Upper lobe of right lung (tissue), 1 donor: Measurements from ENCODE around the gene AKAP10. TPM values are rescaled to one million over a fixed set of nuclear protein-coding genes. Genes with fewer than 3 reads are reported as not detected.
"Not testable (repeated sequence)": the region's sequence is repeated elsewhere in the genome, so short reads cannot be mapped to it uniquely, and the experiment has no call there.

Source experiments
- ATAC-seq: fragments of 200-7000 bp; cut with Tn5 transposase; one replicate; pipeline ENCODE4 v1.9.1; 2020; ENCODE audit warnings: mild to moderate bottlenecking, moderate library complexity
- DNase-seq: peaks from one replicate; pipeline ENCODE4 v3.0.0-alpha.2; 2020
- H3K27ac ChIP-seq: fragments of 200-600 bp; one replicate; pipeline ENCODE4 v1.8.0; 2022
- H3K27me3 ChIP-seq: fragments of 200-600 bp; one replicate; pipeline ENCODE4 v1.8.0; 2022; ENCODE audit warnings: mild to moderate bottlenecking
- H3K36me3 ChIP-seq: fragments of 200-600 bp; one replicate; pipeline ENCODE4 v1.8.0; 2022
- H3K4me1 ChIP-seq: fragments of 200-600 bp; one replicate; pipeline ENCODE4 v1.8.0; 2022
- H3K4me3 ChIP-seq: fragments of 200-600 bp; one replicate; pipeline ENCODE4 v1.8.0; 2022; ENCODE audit warnings: mild to moderate bottlenecking
- H3K9me3 ChIP-seq: fragments of 200-600 bp; one replicate; pipeline ENCODE4 v1.8.0; 2022
- intact Hi-C: fragments of 100-400 bp; cut with DNase I; formaldehyde crosslinking; loops from one replicate; pipeline ENCODE4 v1.11.0; 2022
- total RNA-seq: library from RNA; stranded (reverse); fragmentation: NEBNext Ultra II Directional; extraction: Animal tissue kit (Norgen Biotek cat#: 25700); gene quantifications from one replicate; pipeline ENCODE4 v1.2.1, GENCODE V29; 2021
- TF ChIP-seq, protein P1 (sequence below): fragments of 200-600 bp; IDR thresholded peaks from one replicate; pipeline ENCODE4 v1.8.0; 2022; ENCODE audit warnings: antibody characterized with exemption
- donor health status: DM: no; HTN: yes; CAD: no; lungs with severe emphysema.

Gene AKAP10
- total RNA-seq, 1 donor from 2014 or later = 42.3 TPM

DNA sequence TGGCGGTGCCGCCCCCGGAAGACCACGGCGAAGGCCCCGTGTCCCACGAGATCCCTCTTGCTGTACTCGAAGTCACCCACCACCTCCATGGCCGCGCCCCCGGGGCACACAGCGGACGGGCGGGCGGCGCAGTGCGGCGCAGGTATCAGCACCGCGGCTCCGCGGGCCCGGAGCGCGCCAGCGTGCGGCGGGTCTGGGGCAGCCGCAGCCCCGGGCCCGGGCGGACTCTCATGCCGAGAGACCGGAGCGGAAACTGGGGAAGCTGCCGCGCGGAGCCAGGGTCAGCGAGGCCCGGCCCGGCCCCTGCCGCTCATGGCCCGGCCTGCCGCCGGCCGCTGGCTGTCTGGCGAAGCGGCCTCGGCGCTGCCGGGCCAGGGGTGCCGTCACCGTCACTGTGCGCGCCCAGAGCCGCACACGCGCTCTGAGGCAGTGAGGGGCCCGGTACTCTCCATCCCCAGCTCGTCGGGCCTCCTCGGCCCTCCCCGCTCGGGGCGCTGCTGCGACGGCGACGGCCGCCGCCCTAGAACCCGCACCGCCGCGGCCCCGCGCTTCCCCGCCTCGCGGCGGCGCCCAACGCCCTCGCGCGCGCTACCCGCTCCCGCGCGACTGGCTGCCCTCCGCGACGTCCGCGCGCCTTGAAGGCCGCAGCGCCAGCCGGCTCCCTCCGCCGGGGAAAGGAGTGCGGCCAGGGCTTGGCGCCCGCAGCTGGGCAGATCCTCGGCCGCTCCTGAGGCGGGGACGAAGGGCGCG is 110.1 kb downstream of the AKAP10 start, which contains the start of gene ULK2:
TSS of gene ULK2 (minus strand) at position 608 of the 750 bp plus-strand sequence. CDS start at position 89, 519 bp downstream.
- no peaks in the 10 kb centered on the region for H3K27me3 ChIP-seq
- H3K4me1 ChIP-seq = peaks cover 3% of the 10 kb centered on the region
- H3K9me3 ChIP-seq = no peaks in the 10 kb centered on the region
- intact Hi-C loops = no loop called here
- peak; percentile 84 for DNase-seq
- peak within 1 kb of the TSS; percentile 83 for H3K4me3 ChIP-seq
- H3K27ac ChIP-seq = peak within 1 kb of the TSS; percentile 87
- no peaks in the 10 kb centered on the region for H3K36me3 ChIP-seq
- ATAC-seq = peak; percentile 92
- TF ChIP-seq, protein P1, sequence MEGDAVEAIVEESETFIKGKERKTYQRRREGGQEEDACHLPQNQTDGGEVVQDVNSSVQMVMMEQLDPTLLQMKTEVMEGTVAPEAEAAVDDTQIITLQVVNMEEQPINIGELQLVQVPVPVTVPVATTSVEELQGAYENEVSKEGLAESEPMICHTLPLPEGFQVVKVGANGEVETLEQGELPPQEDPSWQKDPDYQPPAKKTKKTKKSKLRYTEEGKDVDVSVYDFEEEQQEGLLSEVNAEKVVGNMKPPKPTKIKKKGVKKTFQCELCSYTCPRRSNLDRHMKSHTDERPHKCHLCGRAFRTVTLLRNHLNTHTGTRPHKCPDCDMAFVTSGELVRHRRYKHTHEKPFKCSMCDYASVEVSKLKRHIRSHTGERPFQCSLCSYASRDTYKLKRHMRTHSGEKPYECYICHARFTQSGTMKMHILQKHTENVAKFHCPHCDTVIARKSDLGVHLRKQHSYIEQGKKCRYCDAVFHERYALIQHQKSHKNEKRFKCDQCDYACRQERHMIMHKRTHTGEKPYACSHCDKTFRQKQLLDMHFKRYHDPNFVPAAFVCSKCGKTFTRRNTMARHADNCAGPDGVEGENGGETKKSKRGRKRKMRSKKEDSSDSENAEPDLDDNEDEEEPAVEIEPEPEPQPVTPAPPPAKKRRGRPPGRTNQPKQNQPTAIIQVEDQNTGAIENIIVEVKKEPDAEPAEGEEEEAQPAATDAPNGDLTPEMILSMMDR = no peak

DNA sequence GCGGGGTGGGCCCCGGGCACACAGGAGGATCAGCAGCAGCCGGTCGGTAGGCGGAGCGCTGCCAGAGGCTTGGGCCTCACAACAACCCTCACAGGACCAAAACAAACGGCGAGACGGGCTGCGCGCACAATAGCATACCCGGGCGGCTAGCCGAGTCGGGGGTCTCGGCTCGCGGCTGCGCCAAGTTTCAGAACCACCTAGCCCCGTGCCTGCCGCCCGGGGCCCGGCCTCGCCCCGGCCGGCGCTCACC is 110.6 kb downstream of the AKAP10 start:
- intact Hi-C loops = no loop called here
- TF ChIP-seq, protein P1 = peak; percentile 42

DNA sequence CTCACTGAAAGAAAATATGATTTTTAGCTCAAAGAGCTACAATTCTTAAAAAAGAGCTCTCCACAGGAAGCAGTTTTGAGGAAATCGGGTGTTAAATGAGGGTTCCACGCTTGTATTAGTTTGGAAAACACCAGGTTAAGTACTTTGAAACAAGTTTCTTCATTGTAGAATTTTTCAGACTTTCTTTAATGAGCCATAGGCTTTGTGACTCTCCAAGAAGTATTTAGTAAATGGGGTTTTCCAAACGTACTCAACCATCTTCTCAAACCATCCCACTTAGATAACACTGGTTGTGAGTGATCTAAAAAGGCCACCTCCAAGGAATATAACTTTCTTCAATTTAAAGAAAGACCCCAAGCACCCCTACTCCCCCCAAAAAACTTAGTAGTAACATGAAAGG is 112.6 kb downstream of the AKAP10 start:
- TF ChIP-seq, protein P1 = no peak
- intact Hi-C loops = no loop called here
- peaks cover 3% of the 10 kb centered on the region for H3K4me1 ChIP-seq
- no peak overlapping the region for H3K4me3 ChIP-seq
- no peaks in the 10 kb centered on the region for H3K27me3 ChIP-seq
- no peaks in the 10 kb centered on the region for H3K9me3 ChIP-seq
- H3K27ac ChIP-seq = no peak overlapping the region
- ATAC-seq (no peak), DNase-seq (no peak)
- peaks cover 14% of the 10 kb centered on the region for H3K36me3 ChIP-seq

More for the DNA sequence above, 110.6 kb downstream of the AKAP10 start:
- no peaks in the 10 kb centered on the region for H3K9me3 ChIP-seq
- H3K4me1 ChIP-seq = peaks cover 3% of the 10 kb centered on the region
- H3K27me3 ChIP-seq = no peaks in the 10 kb centered on the region
- ATAC-seq = peak; percentile 81
- H3K27ac ChIP-seq = peak overlapping the region; percentile 87
- H3K4me3 ChIP-seq = peak overlapping the region; percentile 83
- DNase-seq = peak; percentile 88
- H3K36me3 ChIP-seq = no peaks in the 10 kb centered on the region

DNA sequence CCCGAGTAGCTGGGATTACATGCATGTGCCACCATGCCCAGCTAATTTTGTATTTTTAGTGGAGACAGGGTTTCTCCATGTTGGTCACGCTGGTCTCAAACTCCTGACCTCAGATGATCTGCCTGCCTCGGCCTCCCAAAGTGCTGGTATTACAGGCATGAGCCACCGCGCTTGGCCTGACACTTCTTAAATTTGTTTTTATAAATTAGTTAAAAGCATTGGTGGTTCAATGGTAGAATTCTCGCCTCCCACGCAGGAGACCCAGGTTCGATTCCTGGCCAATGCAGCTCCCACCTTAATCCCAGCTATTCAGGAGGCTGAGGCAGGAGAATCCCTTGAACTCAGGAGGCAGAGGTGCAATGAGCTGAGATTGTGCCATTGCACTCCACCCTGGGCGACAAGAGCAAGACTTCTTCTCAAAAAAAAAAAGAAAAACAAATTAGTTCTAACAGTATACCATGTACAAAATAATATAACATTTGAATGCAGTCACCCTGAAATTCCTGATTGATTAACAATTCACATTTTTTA is 116.9 kb downstream of the AKAP10 start:
- H3K36me3 ChIP-seq = peaks cover 14% of the 10 kb centered on the region
- H3K27ac ChIP-seq, ATAC-seq, H3K4me1 ChIP-seq, H3K27me3 ChIP-seq, intact Hi-C loops, H3K9me3 ChIP-seq, H3K4me3 ChIP-seq: not testable (repeated sequence)
- peak; percentile 25 for DNase-seq

DNA sequence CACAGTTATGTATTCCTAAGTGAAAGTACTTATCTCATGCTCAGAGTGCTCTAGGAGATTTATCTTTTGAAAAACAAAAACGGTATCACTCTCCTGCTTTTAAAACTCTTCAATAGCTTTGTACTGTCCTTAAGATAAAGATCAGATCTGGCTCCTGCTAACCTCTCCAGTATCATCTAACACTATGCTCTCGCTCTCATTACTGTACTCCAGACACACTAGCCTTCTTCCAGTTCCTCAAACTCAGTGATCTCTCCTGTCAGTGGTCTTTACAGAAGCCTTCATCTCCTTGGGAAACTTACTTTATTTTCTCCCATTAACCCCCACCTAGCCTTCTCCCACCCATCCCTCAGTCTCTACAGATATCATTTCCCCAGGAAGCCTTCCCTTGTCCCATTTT is 120.0 kb downstream of the AKAP10 start:
- TF ChIP-seq, protein P1 = no peak
- intact Hi-C loops = no loop called here
- H3K27ac ChIP-seq = no peak overlapping the region
- H3K27me3 ChIP-seq = no peaks in the 10 kb centered on the region
- ATAC-seq (no peak), DNase-seq (no peak)
- peaks cover 17% of the 10 kb centered on the region for H3K36me3 ChIP-seq
- H3K4me3 ChIP-seq = no peak overlapping the region
- no peaks in the 10 kb centered on the region for H3K4me1 ChIP-seq
- H3K9me3 ChIP-seq = no peaks in the 10 kb centered on the region

Other genes starting within 250 kb of the AKAP10 start
- 10.5 TPM for gene ALDH3A1, start 229.5 kb downstream of the AKAP10 start, total RNA-seq
- 30.8 TPM for gene ULK2, start 109.9 kb downstream of the AKAP10 start, total RNA-seq
- gene SPECC1, start 31.5 kb upstream of the AKAP10 start, total RNA-seq = 31.0 TPM